Karpas-422 (cell line): ENCODE data around the gene METTL22. TPM values are rescaled to one million over a fixed set of nuclear protein-coding genes. Genes with fewer than 3 reads are reported as not detected.

Experiments
- DNase-seq: peaks from one replicate; pipeline ENCODE4 v3.0.0-alpha.2; 2015
- H2AFZ ChIP-seq: fragments of 200-600 bp; sonication (generic); 2 replicates; pipeline ENCODE4 v1.6.1; 2014; ENCODE audit warnings: antibody characterized with exemption, low read length, mixed read lengths
- H3K27ac ChIP-seq: fragments of 200-600 bp; sonication (generic); 2 replicates; pipeline ENCODE4 v1.5.1; 2014; ENCODE audit warnings: mild to moderate bottlenecking, low read length, moderate library complexity
- H3K27me3 ChIP-seq: fragments of 200-600 bp; sonication (generic); 2 replicates; pipeline ENCODE4 v1.6.1; 2014; ENCODE audit warnings: low read length, mixed read lengths
- H3K36me3 ChIP-seq: fragments of 200-600 bp; sonication (generic); 2 replicates; pipeline ENCODE4 v1.6.1; 2014; ENCODE audit warnings: low read length, mixed read lengths; ENCODE audit not compliant: insufficient read depth
- H3K4me1 ChIP-seq: fragments of 200-600 bp; sonication (generic); 2 replicates; pipeline ENCODE4 v1.6.1; 2014; ENCODE audit warnings: mild to moderate bottlenecking, low read length, mixed read lengths
- H3K4me2 ChIP-seq: fragments of 200-600 bp; sonication (generic); 2 replicates; pipeline ENCODE4 v1.6.1; 2014; ENCODE audit warnings: low read length, low read depth, mild to moderate bottlenecking; ENCODE audit not compliant: poor library complexity, severe bottlenecking
- H3K4me3 ChIP-seq: fragments of 200-600 bp; sonication (generic); 2 replicates; pipeline ENCODE4 v1.5.1; 2014; ENCODE audit warnings: mild to moderate bottlenecking, antibody characterized with exemption, low read length, mixed read lengths
- H3K79me2 ChIP-seq: fragments of 200-600 bp; sonication (generic); 2 replicates; pipeline ENCODE4 v1.6.1; 2014; ENCODE audit warnings: mild to moderate bottlenecking, low read length, mixed read lengths
- H3K9ac ChIP-seq: fragments of 200-600 bp; sonication (generic); 2 replicates; pipeline ENCODE4 v1.6.0; 2014; ENCODE audit warnings: low read length
- H3K9me2 ChIP-seq: fragments of 200-600 bp; sonication (generic), shearing (Covaris generic); replicated peaks from 2 replicates; pipeline ENCODE4 v1.6.0; 2014; ENCODE audit warnings: mild to moderate bottlenecking, low read length, moderate library complexity; ENCODE audit not compliant: insufficient read depth
- H3K9me3 ChIP-seq: fragments of 300-700, 200-600 bp; sonication (generic); 2 replicates; pipeline ENCODE4 v1.6.1; 2014; ENCODE audit warnings: low read length, mixed read lengths
- H4K20me1 ChIP-seq: fragments of 200-600 bp; sonication (generic); 2 replicates; pipeline ENCODE4 v1.6.1; 2014; ENCODE audit warnings: mild to moderate bottlenecking, antibody characterized with exemption, low read length, low read depth; ENCODE audit not compliant: insufficient read depth
- total RNA-seq: library from RNA; depleted of rRNA; stranded (reverse); fragments of >200 nt; shearing (Covaris generic); gene quantifications from 2 replicates; pipeline ENCODE4 v1.2.3, GENCODE V29; 2014; ENCODE audit warnings: low replicate concordance

Gene METTL22
- total RNA-seq, 1 experiment from 2014 or later = 48.9 TPM

DNA sequence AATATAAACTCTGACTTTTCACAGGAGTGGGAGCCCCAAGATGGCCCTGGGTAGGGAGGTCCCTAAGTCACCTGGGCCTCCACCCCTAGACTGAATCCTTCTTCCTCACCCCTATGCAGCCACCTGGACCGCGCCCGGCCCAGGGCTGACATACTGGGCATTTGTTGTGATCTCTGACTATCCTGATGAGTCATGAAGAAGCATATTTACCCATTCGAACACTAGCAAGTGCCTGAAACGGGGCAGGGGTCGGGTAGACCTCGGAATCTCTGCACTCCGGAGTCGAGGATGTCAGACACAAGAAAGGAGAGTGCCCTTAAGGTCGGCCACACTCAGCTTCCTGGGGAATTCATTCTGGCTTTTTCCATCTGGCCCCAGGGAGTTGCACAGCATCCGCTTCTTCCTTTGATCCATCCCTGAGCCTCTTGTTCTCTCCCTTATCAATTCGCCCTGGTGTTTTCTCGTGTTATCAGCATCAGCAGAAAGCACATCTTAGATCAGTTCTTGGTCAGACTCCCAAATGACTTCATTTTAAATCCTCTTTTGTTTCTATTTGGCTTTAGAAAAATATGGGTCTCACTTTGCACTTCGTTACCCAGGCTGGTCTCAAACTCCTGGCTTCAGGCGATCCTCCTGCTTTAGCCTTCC, 10.4 kb downstream of the METTL22 start:
- Histone ChIP-seq H3K4me2 (no peak overlapping the region), H3K36me3 (peaks cover 23% of the 10 kb centered on the region; the same call in 1 of the 2 replicates), H2AFZ (no peak overlapping the region), H3K9ac (no peak overlapping the region), H3K27ac (no peak overlapping the region), H4K20me1 (no peaks in the 10 kb centered on the region), H3K4me1 (no peaks in the 10 kb centered on the region), H3K27me3 (no peaks in the 10 kb centered on the region), H3K9me3 (no peaks in the 10 kb centered on the region), H3K4me3 (no peak overlapping the region), H3K79me2 (0 out of 2 replicates have a peak, but pooled peaks cover 2% of the 10 kb centered on the region), H3K9me2 (no peaks in the 10 kb centered on the region)
- no peak for DNase-seq

DNA sequence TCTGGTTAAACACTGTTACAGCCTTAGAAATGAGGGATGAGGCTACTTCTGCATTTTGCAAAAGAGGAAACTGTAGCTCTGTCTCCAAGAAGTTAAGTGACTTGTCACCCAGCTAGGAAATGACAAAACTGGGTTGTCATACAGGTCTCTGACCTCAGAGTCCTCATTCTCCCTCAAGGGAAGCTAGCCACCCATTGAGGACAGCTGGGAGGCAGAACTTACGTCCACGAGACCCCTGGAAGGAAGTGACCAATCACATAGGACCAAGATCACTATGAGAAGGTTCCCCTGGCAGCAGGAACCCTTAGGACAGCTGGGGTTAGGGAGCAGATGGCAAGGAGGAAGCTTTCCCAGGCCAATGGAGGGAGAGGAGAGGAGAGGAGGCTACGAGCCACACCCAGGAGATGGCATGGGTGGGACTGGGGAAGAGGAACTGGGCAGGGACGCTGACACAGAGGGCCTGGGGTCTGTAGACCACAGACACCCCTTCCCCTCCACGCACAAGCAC, 11.2 kb downstream of the METTL22 start:
- Histone ChIP-seq H3K4me1 (no peaks in the 10 kb centered on the region), H4K20me1 (no peaks in the 10 kb centered on the region), H3K27me3 (no peaks in the 10 kb centered on the region), H3K4me3 (no peak overlapping the region), H3K4me2 (no peak overlapping the region), H3K36me3 (peaks cover 23% of the 10 kb centered on the region; the same call in 1 of the 2 replicates), H3K9me3 (no peaks in the 10 kb centered on the region), H3K27ac (no peak overlapping the region), H2AFZ (no peak overlapping the region), H3K9ac (no peak overlapping the region), H3K79me2 (0 out of 2 replicates have a peak, but pooled peaks cover 2% of the 10 kb centered on the region), H3K9me2 (no peaks in the 10 kb centered on the region)
- DNase-seq = no peak

DNA sequence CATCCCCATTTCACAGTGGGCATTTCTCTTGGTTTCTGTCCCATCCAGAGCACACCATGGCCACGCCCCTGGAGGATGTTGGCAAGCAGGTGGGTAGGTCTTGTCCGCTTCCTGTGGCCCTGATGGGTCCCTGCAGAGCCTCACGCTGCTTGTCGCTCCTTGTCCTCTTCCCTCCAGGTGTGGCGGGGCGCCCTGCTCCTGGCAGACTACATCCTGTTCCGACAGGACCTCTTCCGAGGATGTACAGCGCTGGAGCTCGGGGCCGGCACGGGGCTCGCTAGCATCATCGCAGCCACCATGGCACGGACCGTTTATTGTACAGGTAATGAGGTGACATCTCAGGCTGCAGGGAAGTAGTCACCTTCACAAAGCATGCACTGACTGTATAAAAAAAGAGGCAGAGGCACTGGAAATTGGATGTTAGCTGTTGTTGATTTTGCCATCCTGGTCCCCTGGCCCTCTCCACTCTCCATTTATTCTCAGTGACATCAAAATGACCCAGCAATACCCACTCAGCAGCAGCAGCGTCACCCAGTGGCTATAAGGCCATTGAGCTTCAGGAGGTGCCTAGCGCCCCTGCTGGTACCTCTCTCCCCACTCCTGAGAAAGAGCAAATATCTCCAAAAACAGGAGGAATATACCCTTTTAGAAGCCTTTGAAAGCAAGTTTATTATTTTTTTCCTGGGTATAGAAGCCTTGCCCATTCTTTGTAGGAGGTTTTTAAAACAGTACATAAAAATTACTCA, 13.7 kb downstream of the METTL22 start:
- Histone ChIP-seq H3K27ac (no peak overlapping the region), H3K9ac (no peak overlapping the region), H3K4me3 (no peak overlapping the region), H3K36me3 (peaks cover 20% of the 10 kb centered on the region; the same call in 1 of the 2 replicates), H2AFZ (no peak overlapping the region), H3K9me2 (no peaks in the 10 kb centered on the region), H3K79me2 (no peaks in the 10 kb centered on the region), H3K9me3 (no peaks in the 10 kb centered on the region), H3K4me2 (no peak overlapping the region), H3K27me3 (no peaks in the 10 kb centered on the region), H4K20me1 (no peaks in the 10 kb centered on the region), H3K4me1 (no peaks in the 10 kb centered on the region)
- peak; percentile 84 for DNase-seq

DNA sequence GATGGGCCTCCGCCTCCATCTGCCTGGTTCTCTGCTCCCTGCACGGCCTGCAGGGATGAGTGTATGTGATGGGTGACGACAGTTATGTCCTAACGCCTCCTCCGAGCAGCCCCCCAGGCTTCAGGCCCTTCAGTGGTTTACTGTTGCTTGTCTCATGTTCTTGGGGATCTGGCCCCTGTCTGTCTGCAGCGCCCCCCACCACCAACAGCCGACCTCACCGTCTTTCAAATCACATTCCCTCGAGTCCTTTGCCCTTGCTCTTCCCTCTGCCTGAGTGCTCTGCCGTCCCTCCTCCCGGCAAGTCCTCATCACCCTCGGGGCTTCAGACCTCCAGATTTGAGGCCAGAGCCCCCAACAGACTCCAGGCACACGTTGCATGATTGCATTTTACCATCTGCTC, 18.2 kb downstream of the METTL22 start:
- no peak overlapping the region for H3K4me2 ChIP-seq
- H3K9me3 ChIP-seq = no peaks in the 10 kb centered on the region
- H3K27ac ChIP-seq = no peak overlapping the region
- H3K79me2 ChIP-seq = no peaks in the 10 kb centered on the region
- no peaks in the 10 kb centered on the region for H3K27me3 ChIP-seq
- no peaks in the 10 kb centered on the region for H4K20me1 ChIP-seq
- H3K4me1 ChIP-seq = no peaks in the 10 kb centered on the region
- H3K9me2 ChIP-seq = no peaks in the 10 kb centered on the region
- DNase-seq = no peak
- no peak overlapping the region for H3K4me3 ChIP-seq
- H3K36me3 ChIP-seq = peaks cover 31% of the 10 kb centered on the region
- no peak overlapping the region for H2AFZ ChIP-seq
- H3K9ac ChIP-seq = no peak overlapping the region

DNA sequence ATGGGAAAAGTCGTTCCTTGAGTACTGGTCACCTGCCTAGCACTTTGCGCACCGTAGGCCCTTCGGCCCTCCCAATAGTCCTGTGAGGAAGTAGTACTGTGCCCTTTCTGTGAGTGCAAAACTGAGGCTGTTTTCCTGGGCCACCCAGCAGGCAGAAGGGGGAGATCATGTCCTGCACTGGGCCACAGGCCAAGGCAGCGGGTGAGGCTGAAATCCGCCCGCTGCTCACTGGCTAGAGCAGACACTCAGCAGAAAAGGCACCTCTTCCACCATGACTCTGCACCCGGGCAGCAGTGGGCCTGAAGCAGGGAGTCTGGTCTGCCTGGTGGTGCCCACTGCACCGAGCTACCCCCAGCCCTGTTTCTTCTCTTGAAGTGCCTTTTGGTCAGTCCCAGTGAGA, 20.2 kb downstream of the METTL22 start:
- H3K4me3 ChIP-seq = no peak overlapping the region
- DNase-seq = no peak
- no peaks in the 10 kb centered on the region for H3K4me1 ChIP-seq
- H3K79me2 ChIP-seq = no peaks in the 10 kb centered on the region
- H3K9me2 ChIP-seq = no peaks in the 10 kb centered on the region
- H3K9ac ChIP-seq = no peak overlapping the region
- peaks cover 19% of the 10 kb centered on the region for H3K36me3 ChIP-seq
- H4K20me1 ChIP-seq = no peaks in the 10 kb centered on the region
- H3K27me3 ChIP-seq = no peaks in the 10 kb centered on the region
- H3K9me3 ChIP-seq = no peaks in the 10 kb centered on the region
- no peak overlapping the region for H3K27ac ChIP-seq
- no peak overlapping the region for H2AFZ ChIP-seq
- H3K4me2 ChIP-seq = no peak overlapping the region

DNA sequence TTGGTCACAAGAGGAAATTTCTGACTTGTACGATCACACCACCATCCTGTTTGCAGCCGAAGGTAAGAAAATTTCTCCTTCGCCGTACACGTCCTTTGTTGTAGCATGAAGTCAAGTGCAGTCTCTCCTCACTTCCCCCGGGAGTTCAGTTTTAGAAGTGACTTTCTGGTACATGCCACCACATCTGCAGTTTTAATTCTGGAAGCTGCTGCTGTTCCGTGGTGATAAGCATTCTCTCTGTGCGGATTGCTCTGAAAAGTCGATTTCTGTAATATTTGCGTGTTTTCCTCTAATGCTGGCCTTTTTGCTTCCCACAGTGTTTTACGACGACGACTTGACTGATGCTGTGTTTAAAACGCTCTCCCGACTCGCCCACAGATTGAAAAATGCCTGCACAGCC, 20.6 kb downstream of the METTL22 start:
- no peak overlapping the region for H3K27ac ChIP-seq
- no peaks in the 10 kb centered on the region for H3K27me3 ChIP-seq
- H3K4me2 ChIP-seq = no peak overlapping the region
- no peaks in the 10 kb centered on the region for H3K9me2 ChIP-seq
- H3K9me3 ChIP-seq = no peaks in the 10 kb centered on the region
- no peak overlapping the region for H3K9ac ChIP-seq
- no peak overlapping the region for H3K4me3 ChIP-seq
- H2AFZ ChIP-seq = no peak overlapping the region
- no peaks in the 10 kb centered on the region for H4K20me1 ChIP-seq
- no peaks in the 10 kb centered on the region for H3K4me1 ChIP-seq
- peaks cover 19% of the 10 kb centered on the region for H3K36me3 ChIP-seq
- no peaks in the 10 kb centered on the region for H3K79me2 ChIP-seq
- no peak for DNase-seq

DNA sequence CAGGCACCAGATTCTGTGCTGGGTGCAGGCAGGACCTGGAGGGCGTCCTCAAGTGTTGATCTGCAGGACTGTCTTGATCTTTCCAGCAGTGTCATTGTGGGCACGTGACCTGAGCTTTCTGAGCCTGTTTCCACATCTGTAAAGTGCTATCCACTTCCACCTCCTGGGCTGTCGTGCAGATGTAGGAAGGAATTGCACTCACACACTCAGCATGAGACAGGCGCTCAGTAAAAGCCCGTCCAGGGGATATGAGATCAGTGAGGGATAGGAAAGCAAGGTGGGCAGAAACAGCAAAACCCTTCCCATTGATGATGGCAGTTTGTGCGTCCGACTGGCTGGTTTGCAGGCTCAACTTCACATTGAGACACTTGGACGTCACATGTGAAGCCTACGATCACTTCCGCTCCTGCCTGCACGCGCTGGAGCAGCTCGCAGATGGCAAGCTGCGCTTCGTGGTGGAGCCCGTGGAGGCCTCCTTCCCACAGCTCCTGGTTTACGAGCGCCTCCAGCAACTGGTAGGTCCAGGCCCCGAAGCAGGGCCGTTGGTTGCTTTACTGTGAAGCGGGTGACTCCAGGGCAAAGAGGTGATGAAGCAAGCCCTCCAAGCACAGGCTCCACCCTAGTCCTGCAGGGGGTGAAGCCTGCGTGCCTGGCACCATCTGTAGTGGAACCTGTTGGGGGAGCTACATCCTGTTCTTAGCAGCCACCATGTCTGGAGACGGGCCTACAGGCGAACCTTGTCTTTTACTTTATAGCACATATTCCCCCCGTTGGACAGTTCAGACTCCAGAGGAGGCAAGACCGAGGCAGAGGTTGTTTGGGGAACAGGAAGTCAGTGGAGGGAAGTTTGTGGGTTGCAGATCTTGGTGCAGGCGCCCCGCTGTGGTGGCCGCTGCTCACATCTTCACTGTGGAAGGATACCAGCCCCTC, 23.0 kb downstream of the METTL22 start:
- peaks cover 26% of the 10 kb centered on the region for H3K36me3 ChIP-seq
- no peak overlapping the region for H3K4me3 ChIP-seq
- H3K9me3 ChIP-seq = no peaks in the 10 kb centered on the region
- no peaks in the 10 kb centered on the region for H3K4me1 ChIP-seq
- H3K9me2 ChIP-seq = no peaks in the 10 kb centered on the region
- H4K20me1 ChIP-seq = no peaks in the 10 kb centered on the region
- no peak overlapping the region for H2AFZ ChIP-seq
- H3K9ac ChIP-seq = no peak overlapping the region
- H3K79me2 ChIP-seq = no peaks in the 10 kb centered on the region
- H3K4me2 ChIP-seq = no peak overlapping the region
- H3K27ac ChIP-seq = no peak overlapping the region
- DNase-seq = no peak
- H3K27me3 ChIP-seq = no peaks in the 10 kb centered on the region

DNA sequence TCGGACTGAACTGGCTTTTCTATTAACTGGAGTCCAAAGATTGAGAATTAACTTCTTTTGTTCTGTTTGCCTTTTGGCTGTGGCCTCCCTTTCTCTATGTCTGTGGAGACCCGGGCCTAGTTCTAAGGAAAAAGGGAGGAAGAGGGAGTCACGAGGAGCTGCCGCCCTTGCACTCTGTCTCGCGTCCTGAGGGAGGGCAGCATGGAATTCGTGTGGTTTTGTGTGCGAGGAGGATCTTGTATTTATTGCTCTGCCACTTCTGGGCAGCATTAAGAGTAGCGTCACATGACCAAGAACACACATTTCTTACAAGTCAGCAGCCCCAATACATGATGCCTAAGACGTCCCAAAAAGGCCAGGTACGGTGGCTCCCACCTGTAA, 23.6 kb downstream of the METTL22 start:
- Histone ChIP-seq H3K4me1 (no peaks in the 10 kb centered on the region), H2AFZ (no peak overlapping the region), H3K27ac (no peak overlapping the region), H3K9ac (no peak overlapping the region), H3K79me2 (no peaks in the 10 kb centered on the region), H3K4me2 (no peak overlapping the region), H3K27me3 (no peaks in the 10 kb centered on the region), H3K9me3 (no peaks in the 10 kb centered on the region), H3K4me3 (no peak overlapping the region), H4K20me1 (no peaks in the 10 kb centered on the region), H3K9me2 (no peaks in the 10 kb centered on the region), H3K36me3 (peaks cover 26% of the 10 kb centered on the region)
- no peak for DNase-seq
